Left ventricle myocardium inferior (tissue), 1 donor: Measurements from ENCODE around the gene CCNT2. TPM values are rescaled to one million over a fixed set of nuclear protein-coding genes. Genes with fewer than 3 reads are reported as not detected.

Experiments used
- DNase-seq: peaks from one replicate; pipeline ENCODE4 v3.0.0-alpha.2; 2020
- H3K27ac ChIP-seq: fragments of 200-600 bp; replicated peaks from 2 replicates; pipeline ENCODE4 v1.8.0; 2021
- H3K27me3 ChIP-seq: fragments of 200-600 bp; 2 replicates; pipeline ENCODE4 v1.8.0; 2021; ENCODE audit warnings: low read depth
- H3K36me3 ChIP-seq: fragments of 200-600 bp; 2 replicates; pipeline ENCODE4 v1.8.0; 2021
- H3K4me1 ChIP-seq: fragments of 200-600 bp; 2 replicates; pipeline ENCODE4 v1.8.0; 2021
- H3K4me3 ChIP-seq: fragments of 200-600 bp; 2 replicates; pipeline ENCODE4 v1.8.0; 2021; ENCODE audit warnings: mild to moderate bottlenecking, moderate library complexity
- H3K9me3 ChIP-seq: fragments of 200-600 bp; replicated peaks from 2 replicates; pipeline ENCODE4 v1.8.0; 2021
- intact Hi-C: fragments of 100-400 bp; cut with micrococcal nuclease; formaldehyde crosslinking; loops from one replicate; pipeline ENCODE4 v1.11.0; 2022
- total RNA-seq: library from RNA; stranded (reverse); fragmentation: NEBNext Ultra II Directional; extraction: Animal tissue kit (Norgen Biotek cat#: 25700); gene quantifications from one replicate; pipeline ENCODE4 v1.2.1, GENCODE V29; 2021
- TF ChIP-seq, protein P1 (sequence below): fragments of 200-600 bp; IDR thresholded peaks from 2 replicates; pipeline ENCODE4 v1.8.0; 2021; ENCODE audit warnings: antibody characterized with exemption, mild to moderate bottlenecking, borderline replicate concordance
- donor health status: DM: no; HTN: yes; CAD: no; lungs with severe emphysema.

The CCNT2 gene
- total RNA-seq, 1 donor from 2014 or later = 16.9 TPM

DNA sequence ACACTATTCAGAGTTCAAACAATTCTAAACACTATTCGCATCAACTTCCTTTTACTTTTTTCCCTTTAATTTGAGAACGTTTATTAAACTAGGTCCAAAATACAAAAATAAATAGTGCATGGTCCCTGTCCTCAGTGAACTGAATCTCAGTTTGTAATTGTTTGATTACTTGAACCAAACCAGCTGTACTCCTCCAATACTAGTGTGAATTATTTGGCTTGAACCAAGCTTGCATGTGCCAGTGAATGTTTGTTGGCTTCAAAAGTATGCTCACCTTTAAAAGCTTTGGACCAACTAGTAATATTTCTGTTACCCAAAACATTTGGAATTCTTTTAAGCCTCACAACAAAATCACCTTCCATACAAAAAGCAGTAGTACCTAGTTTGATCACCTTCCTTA, 15.5 kb downstream of the CCNT2 start:
- no peak overlapping the region for H3K27ac ChIP-seq
- H3K36me3 ChIP-seq = peaks cover 26% of the 10 kb centered on the region
- intact Hi-C loops = no loop called here
- no peak for DNase-seq
- TF ChIP-seq, protein P1, sequence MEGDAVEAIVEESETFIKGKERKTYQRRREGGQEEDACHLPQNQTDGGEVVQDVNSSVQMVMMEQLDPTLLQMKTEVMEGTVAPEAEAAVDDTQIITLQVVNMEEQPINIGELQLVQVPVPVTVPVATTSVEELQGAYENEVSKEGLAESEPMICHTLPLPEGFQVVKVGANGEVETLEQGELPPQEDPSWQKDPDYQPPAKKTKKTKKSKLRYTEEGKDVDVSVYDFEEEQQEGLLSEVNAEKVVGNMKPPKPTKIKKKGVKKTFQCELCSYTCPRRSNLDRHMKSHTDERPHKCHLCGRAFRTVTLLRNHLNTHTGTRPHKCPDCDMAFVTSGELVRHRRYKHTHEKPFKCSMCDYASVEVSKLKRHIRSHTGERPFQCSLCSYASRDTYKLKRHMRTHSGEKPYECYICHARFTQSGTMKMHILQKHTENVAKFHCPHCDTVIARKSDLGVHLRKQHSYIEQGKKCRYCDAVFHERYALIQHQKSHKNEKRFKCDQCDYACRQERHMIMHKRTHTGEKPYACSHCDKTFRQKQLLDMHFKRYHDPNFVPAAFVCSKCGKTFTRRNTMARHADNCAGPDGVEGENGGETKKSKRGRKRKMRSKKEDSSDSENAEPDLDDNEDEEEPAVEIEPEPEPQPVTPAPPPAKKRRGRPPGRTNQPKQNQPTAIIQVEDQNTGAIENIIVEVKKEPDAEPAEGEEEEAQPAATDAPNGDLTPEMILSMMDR = no peak
- H3K9me3 ChIP-seq = no peaks in the 10 kb centered on the region
- no peaks in the 10 kb centered on the region for H3K27me3 ChIP-seq
- no peak overlapping the region for H3K4me3 ChIP-seq
- peaks cover 73% of the 10 kb centered on the region for H3K4me1 ChIP-seq

DNA sequence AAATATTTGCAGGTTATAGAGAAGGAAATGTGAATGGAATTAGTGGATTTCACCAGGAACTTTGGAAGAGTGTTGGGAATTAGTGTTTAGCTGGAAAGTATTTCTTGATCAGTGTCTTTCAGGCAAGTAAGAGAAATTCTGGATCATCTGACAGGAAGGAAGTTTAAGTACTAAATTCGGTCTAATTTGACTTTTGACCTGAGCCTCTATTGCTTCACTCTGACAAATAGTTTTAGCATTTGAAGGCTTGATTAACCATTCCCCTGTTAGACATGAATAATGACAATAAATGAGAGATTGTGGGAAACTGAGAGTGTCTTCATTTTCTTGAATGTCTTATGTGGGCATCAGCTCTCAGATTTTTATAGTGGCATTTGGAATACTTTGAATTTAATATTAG, 16.0 kb downstream of the CCNT2 start:
- TF ChIP-seq, protein P1 = no peak
- H3K4me3 ChIP-seq = no peak overlapping the region

DNA sequence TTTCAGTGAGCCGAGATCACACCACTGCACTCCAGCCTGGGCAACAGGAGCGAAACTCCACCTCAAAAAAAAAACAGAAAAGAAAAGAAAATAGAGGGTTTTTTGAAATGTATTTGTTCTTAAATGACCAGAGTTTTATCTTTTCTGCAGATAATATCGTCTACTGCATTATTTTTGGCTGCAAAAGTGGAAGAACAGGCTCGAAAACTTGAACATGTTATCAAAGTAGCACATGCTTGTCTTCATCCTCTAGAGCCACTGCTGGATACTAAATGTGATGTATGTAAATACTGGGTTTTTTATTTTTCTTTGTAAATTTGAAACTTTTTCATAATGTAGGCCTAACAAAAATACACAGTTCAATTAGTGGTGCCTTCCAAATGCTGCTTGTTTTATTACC, 18.1 kb downstream of the CCNT2 start:
- TF ChIP-seq, protein P1 = no peak

More for the DNA sequence above, 16.0 kb downstream of the CCNT2 start:
- no peaks in the 10 kb centered on the region for H3K9me3 ChIP-seq
- no peak for DNase-seq
- peaks cover 72% of the 10 kb centered on the region for H3K4me1 ChIP-seq
- H3K27me3 ChIP-seq = no peaks in the 10 kb centered on the region
- H3K36me3 ChIP-seq = peaks cover 31% of the 10 kb centered on the region
- no peak overlapping the region for H3K27ac ChIP-seq
- intact Hi-C loops = no loop called here

DNA sequence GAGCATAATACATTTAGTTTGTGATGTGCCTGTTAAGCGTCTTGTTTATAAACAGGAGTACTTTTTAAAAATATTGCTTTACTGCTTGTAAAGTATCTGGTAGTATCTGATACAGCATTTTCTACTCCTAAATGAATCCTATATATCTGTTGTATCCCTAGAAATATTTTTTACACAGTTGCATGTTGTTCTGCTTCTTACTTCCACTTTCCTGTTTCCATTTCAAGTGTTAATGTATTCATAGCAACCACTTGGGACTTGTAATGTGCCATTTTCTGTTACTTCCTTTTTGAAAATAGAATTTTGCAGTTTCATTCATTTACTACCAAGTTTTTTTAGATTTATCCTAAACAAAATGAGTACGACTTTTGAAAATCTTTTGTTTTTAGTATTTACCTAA, 24.9 kb downstream of the CCNT2 start:
- H3K9me3 ChIP-seq = no peaks in the 10 kb centered on the region
- DNase-seq = no peak
- intact Hi-C loops = no loop called here
- no peaks in the 10 kb centered on the region for H3K27me3 ChIP-seq
- peaks cover 70% of the 10 kb centered on the region for H3K36me3 ChIP-seq
- TF ChIP-seq, protein P1 = no peak
- H3K4me1 ChIP-seq = no peaks in the 10 kb centered on the region
- no peak overlapping the region for H3K27ac ChIP-seq
- no peak overlapping the region for H3K4me3 ChIP-seq

More for the DNA sequence above, 18.1 kb downstream of the CCNT2 start:
- no peak overlapping the region for H3K4me3 ChIP-seq
- no peak overlapping the region for H3K27ac ChIP-seq
- H3K27me3 ChIP-seq = no peaks in the 10 kb centered on the region
- peaks cover 56% of the 10 kb centered on the region for H3K4me1 ChIP-seq
- no peaks in the 10 kb centered on the region for H3K9me3 ChIP-seq
- intact Hi-C loops = no loop called here
- DNase-seq = no peak
- peaks cover 49% of the 10 kb centered on the region for H3K36me3 ChIP-seq

DNA sequence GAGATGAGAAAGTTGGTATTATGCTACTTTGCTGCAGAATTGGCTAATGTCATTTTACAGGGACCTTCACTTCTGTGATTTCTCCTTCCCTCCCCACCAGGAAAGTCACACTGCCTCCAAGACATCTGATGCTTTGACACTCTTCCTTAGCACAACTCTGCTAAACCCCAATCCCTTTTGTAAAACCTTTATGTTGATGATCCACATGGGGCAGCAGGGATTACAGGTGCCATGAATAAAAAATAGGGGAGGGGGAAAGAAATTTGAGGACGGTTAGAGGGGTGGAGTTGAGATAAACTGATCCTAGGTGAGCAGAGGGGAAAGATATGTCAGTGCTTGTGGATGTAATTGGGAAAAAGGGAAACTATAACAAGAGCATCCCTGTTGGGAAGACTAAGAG, 26.4 kb downstream of the CCNT2 start:
- Histone ChIP-seq H3K36me3 (peaks cover 67% of the 10 kb centered on the region), H3K4me1 (no peaks in the 10 kb centered on the region), H3K27ac (no peak overlapping the region), H3K9me3 (no peaks in the 10 kb centered on the region), H3K27me3 (no peaks in the 10 kb centered on the region), H3K4me3 (no peak overlapping the region)
- intact Hi-C loops = no loop called here
- DNase-seq = no peak
- TF ChIP-seq, protein P1 = no peak

- Histone ChIP-seq H3K36me3 (peaks cover 66% of the 10 kb centered on the region), H3K9me3 (no peaks in the 10 kb centered on the region), H3K4me1 (no peaks in the 10 kb centered on the region), H3K27ac (no peak overlapping the region), H3K4me3 (no peak overlapping the region), H3K27me3 (no peaks in the 10 kb centered on the region)
- intact Hi-C loops = no loop called here
- TF ChIP-seq, protein P1 = no peak
- no peak for DNase-seq
Measured at GRCh38 chr2:134946073-134946472, 27.5 kb downstream of the CCNT2 start.
